ENCODE data around the gene CLCNKB. TPM values are rescaled to one million over a fixed set of nuclear protein-coding genes. Genes with fewer than 3 reads are reported as not detected.
A peak's percentile ranks its signal among the peaks of the same experiment; 100 is the strongest.

The CLCNKB gene
- total RNA-seq, 1 experiment from 2014 or later = not detected

- Histone ChIP-seq H3K27ac (ENCODE audit: low read length) (peak overlapping the region; percentile 45; the same call in 1 of the 2 replicates), H3K9me3 (ENCODE audit: control insufficient read depth, insufficient read depth, low read depth, low read length) (no peaks in the 10 kb centered on the region), H3K4me3 (ENCODE audit: low read depth in 2 of 2, low read length in 2 of 2) (no peak overlapping the region), H3K4me1 (ENCODE audit: control insufficient read depth, insufficient read depth, low read length) (peaks cover 45% of the 10 kb centered on the region), H3K36me3 (ENCODE audit: control insufficient read depth, insufficient read depth, low read length) (no peaks in the 10 kb centered on the region), H3K27me3 (ENCODE audit: control insufficient read depth, insufficient read depth, low read length) (no peaks in the 10 kb centered on the region)
- intact Hi-C loops (cut with micrococcal nuclease; ENCODE audit: unreplicated experiment) (loop anchor here (5.0 kb wide), 1 partner anchor 285 kb away; no protein-coding TSS in a partner anchor), in situ Hi-C loops (cut with HindIII; ENCODE audit: low pct_unique_long_range_greater_than_20kb, low sequenced_read_pairs) (no loop called here)
- DNase-seq (ENCODE audit: low read depth, low spot score) (no peak), ATAC-seq (peak; percentile 9)
- no peak for TF ChIP-seq TCF7L2 (IDR thresholded peaks at IDR 0.05; ENCODE audit: low read depth, low read length)
- TF ChIP-seq POLR2AphosphoS5 (IDR thresholded peaks at IDR 0.05; ENCODE audit: low read depth, low read length) = no peak
- TF ChIP-seq, protein P1, sequence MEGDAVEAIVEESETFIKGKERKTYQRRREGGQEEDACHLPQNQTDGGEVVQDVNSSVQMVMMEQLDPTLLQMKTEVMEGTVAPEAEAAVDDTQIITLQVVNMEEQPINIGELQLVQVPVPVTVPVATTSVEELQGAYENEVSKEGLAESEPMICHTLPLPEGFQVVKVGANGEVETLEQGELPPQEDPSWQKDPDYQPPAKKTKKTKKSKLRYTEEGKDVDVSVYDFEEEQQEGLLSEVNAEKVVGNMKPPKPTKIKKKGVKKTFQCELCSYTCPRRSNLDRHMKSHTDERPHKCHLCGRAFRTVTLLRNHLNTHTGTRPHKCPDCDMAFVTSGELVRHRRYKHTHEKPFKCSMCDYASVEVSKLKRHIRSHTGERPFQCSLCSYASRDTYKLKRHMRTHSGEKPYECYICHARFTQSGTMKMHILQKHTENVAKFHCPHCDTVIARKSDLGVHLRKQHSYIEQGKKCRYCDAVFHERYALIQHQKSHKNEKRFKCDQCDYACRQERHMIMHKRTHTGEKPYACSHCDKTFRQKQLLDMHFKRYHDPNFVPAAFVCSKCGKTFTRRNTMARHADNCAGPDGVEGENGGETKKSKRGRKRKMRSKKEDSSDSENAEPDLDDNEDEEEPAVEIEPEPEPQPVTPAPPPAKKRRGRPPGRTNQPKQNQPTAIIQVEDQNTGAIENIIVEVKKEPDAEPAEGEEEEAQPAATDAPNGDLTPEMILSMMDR (IDR thresholded peaks at IDR 0.05) = no peak
- no peak for TF ChIP-seq SIN3A (IDR thresholded peaks at IDR 0.05; ENCODE audit: borderline replicate concordance, insufficient read depth, low read depth, low read length)
- TF ChIP-seq, protein P2, sequence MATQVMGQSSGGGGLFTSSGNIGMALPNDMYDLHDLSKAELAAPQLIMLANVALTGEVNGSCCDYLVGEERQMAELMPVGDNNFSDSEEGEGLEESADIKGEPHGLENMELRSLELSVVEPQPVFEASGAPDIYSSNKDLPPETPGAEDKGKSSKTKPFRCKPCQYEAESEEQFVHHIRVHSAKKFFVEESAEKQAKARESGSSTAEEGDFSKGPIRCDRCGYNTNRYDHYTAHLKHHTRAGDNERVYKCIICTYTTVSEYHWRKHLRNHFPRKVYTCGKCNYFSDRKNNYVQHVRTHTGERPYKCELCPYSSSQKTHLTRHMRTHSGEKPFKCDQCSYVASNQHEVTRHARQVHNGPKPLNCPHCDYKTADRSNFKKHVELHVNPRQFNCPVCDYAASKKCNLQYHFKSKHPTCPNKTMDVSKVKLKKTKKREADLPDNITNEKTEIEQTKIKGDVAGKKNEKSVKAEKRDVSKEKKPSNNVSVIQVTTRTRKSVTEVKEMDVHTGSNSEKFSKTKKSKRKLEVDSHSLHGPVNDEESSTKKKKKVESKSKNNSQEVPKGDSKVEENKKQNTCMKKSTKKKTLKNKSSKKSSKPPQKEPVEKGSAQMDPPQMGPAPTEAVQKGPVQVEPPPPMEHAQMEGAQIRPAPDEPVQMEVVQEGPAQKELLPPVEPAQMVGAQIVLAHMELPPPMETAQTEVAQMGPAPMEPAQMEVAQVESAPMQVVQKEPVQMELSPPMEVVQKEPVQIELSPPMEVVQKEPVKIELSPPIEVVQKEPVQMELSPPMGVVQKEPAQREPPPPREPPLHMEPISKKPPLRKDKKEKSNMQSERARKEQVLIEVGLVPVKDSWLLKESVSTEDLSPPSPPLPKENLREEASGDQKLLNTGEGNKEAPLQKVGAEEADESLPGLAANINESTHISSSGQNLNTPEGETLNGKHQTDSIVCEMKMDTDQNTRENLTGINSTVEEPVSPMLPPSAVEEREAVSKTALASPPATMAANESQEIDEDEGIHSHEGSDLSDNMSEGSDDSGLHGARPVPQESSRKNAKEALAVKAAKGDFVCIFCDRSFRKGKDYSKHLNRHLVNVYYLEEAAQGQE (IDR thresholded peaks at IDR 0.05; ENCODE audit: insufficient read depth in 1 of 2, low read depth in 2 of 2, low read length in 1 of 2) = no peak
- no TSS peak for BruUV-seq (replicated peaks)
- ChIA-PET CTCF (interaction anchor here (0.6 kb wide), 1 partner anchor 110 kb away, joined by 8 read pairs; no protein-coding TSS in a partner anchor), POLR2A (no interaction called here)
Observed at GRCh38 chr1:16076865-16077238, 33.3 kb downstream of the CLCNKB start.

- no TSS peak for BruUV-seq (replicated peaks)
- no peaks in the 10 kb centered on the region for H3K9me3 ChIP-seq (ENCODE audit: control insufficient read depth, insufficient read depth, low read depth, low read length)
- no peaks in the 10 kb centered on the region for H3K27me3 ChIP-seq (ENCODE audit: control insufficient read depth, insufficient read depth, low read length)
- TF ChIP-seq SIN3A (IDR thresholded peaks at IDR 0.05; ENCODE audit: borderline replicate concordance, insufficient read depth, low read depth, low read length) = no peak
- no peak for TF ChIP-seq TCF7L2 (IDR thresholded peaks at IDR 0.05; ENCODE audit: low read depth, low read length)
- TF ChIP-seq, protein P2 (IDR thresholded peaks at IDR 0.05; ENCODE audit: insufficient read depth in 1 of 2, low read depth in 2 of 2, low read length in 1 of 2) = no peak
- TF ChIP-seq, protein P1 (IDR thresholded peaks at IDR 0.05) = no peak
- TF ChIP-seq POLR2AphosphoS5 (IDR thresholded peaks at IDR 0.05; ENCODE audit: low read depth, low read length) = no peak
- H3K4me3 ChIP-seq (ENCODE audit: low read depth in 2 of 2, low read length in 2 of 2) = no peak overlapping the region
- in situ Hi-C loops (cut with HindIII; ENCODE audit: low pct_unique_long_range_greater_than_20kb, low sequenced_read_pairs) = no loop called here
- intact Hi-C loops (cut with micrococcal nuclease; ENCODE audit: unreplicated experiment) = loop anchor here (1.0 to 5.0 kb wide), 3 partner anchors 111 to 285 kb away; no protein-coding TSS in a partner anchor
- CTCF ChIA-PET = interaction anchor here (0.6 to 2.2 kb wide), 7 partner anchors 9 to 111 kb away, joined by 6 to 21 read pairs (median 7); no protein-coding TSS in a partner anchor
- H3K36me3 ChIP-seq (ENCODE audit: control insufficient read depth, insufficient read depth, low read length) = no peaks in the 10 kb centered on the region
- H3K27ac ChIP-seq (ENCODE audit: low read length) = no peak overlapping the region
- DNase-seq (ENCODE audit: low read depth, low spot score) = no peak
- H3K4me1 ChIP-seq (ENCODE audit: control insufficient read depth, insufficient read depth, low read length) = peaks cover 47% of the 10 kb centered on the region
- ATAC-seq = no peak
- POLR2A ChIA-PET = interaction anchor here (0.7 kb wide), 1 partner anchor 94 kb away, joined by 3 read pairs; no protein-coding TSS in a partner anchor
Observed at GRCh38 chr1:16077406-16078245, 34.0 kb downstream of the CLCNKB start.
